Upper lobe of left lung (tissue), 6 donors: ENCODE data around the gene USP48. TPM values are rescaled to one million over a fixed set of nuclear protein-coding genes. Genes with fewer than 3 reads are reported as not detected.

Experiments
- ATAC-seq, 2 donors: fragments of 200-7000 bp; cut with Tn5 transposase; one replicate each; pipeline ENCODE4 v1.9.1; 2022; ENCODE audit warnings: mild to moderate bottlenecking in 2 of 2, moderate library complexity in 2 of 2; ENCODE audit not compliant: low FRiP score in 2 of 2
- DNase-seq, 2 donors: peaks; one replicate each; pipeline ENCODE4 v3.0.0-alpha.2; 2019 to 2020
- H3K27ac ChIP-seq, 4 donors: fragments of 200-600 bp; sonication (generic); one replicate each; pipeline ENCODE4 v1.5.1; 2016 to 2019
- H3K27me3 ChIP-seq, 4 donors: fragments of 200-600 bp; sonication (generic); one replicate each; pipeline ENCODE4 v1.5.1; 2017 to 2019
- H3K36me3 ChIP-seq, 4 donors: fragments of 200-600 bp; sonication (generic); one replicate each; pipeline ENCODE4 v1.5.1; 2016 to 2019
- H3K4me1 ChIP-seq, 4 donors: fragments of 200-600 bp; sonication (generic); one replicate each; pipeline ENCODE4 v1.5.1; 2018 to 2019
- H3K4me3 ChIP-seq, 4 donors: fragments of 200-600 bp; sonication (generic); one replicate each; pipeline ENCODE4 v1.5.1; 2017 to 2019; ENCODE audit warnings: mild to moderate bottlenecking in 2 of 4, moderate library complexity in 1 of 4
- H3K9me3 ChIP-seq, 4 donors: fragments of 200-600 bp; sonication (generic); one replicate each; pipeline ENCODE4 v1.5.1; 2018 to 2019
- EP300 ChIP-seq, 4 donors: sonication (generic); formaldehyde crosslinking; IDR thresholded peaks; one replicate each; pipeline ENCODE4 v1.5.1; 2017; ENCODE audit warnings: antibody characterized with exemption in 4 of 4, control low read depth in 2 of 4
- POLR2A ChIP-seq, 4 donors: fragments of 450-650 bp; IDR thresholded peaks; one replicate each; pipeline ENCODE4 v1.5.1; 2016 to 2017; ENCODE audit warnings: antibody characterized with exemption in 4 of 4, mild to moderate bottlenecking in 2 of 4
- POLR2AphosphoS5 ChIP-seq, 2 donors: sonication (generic); formaldehyde crosslinking; IDR thresholded peaks; one replicate each; pipeline ENCODE4 v1.5.1; 2017; ENCODE audit warnings: antibody characterized with exemption in 2 of 2
- WGBS, 2 donors: methylation state at CpG; one replicate each; pipeline ENCODE4 v1.1.5; 2017 to 2018; 5-methylcytosine and 5-hydroxymethylcytosine counted together
- total RNA-seq, 6 donors: library from RNA; depleted of rRNA in 4 of 6; stranded (reverse); fragments of >200 nt in 4 of 6; gene quantifications; one replicate each; pipeline versions ENCODE4 v1.1.0 to v1.2.1, GENCODE V29; 2016 to 2021
- TF ChIP-seq, protein P1 (sequence below), 6 experiments: fragments of 450-650 bp in 4 of 6; fragments of 200-600 bp in 2 of 6; sonication (generic) in 2 of 6; IDR thresholded peaks; one replicate each; pipeline ENCODE4 v1.5.1; 2016 to 2019; ENCODE audit warnings: antibody characterized with exemption in 6 of 6
- donor health status: DM: no; HTN: no; CAD: no; lungs with moderate emphysema.
- donor health status: DM: no; HTN: yes; CAD: no; lungs with severe emphysema.

Gene USP48
- total RNA-seq, 6 donors from 2014 or later, result 39.1 to 173 (median 53.4) TPM

DNA sequence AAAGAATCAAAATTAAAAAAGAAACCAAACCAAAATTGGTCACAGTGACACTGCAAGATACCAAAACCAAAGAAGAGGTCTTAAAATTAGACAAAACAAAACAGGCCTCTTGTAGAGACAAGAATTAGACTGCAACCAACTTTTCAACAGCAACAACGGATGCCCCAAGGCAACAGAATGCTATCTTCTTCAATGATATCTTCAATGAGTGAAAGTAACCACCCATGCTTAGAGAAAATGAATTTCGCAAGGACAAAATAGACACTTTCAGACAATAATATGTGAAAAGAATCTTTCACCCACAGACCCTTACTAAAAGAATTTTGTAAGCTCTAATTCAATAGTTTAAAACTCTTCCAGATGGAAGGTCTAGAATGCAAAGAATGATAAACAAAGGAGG is 41.7 kb downstream of the USP48 start:
- no peak for DNase-seq
- TF ChIP-seq POLR2AphosphoS5 (IDR thresholded peaks at IDR 0.05), result no peak
- TF ChIP-seq POLR2A (IDR thresholded peaks at IDR 0.05), result no peak
- TF ChIP-seq EP300 (IDR thresholded peaks at IDR 0.05), result no peak
- TF ChIP-seq, protein P1, sequence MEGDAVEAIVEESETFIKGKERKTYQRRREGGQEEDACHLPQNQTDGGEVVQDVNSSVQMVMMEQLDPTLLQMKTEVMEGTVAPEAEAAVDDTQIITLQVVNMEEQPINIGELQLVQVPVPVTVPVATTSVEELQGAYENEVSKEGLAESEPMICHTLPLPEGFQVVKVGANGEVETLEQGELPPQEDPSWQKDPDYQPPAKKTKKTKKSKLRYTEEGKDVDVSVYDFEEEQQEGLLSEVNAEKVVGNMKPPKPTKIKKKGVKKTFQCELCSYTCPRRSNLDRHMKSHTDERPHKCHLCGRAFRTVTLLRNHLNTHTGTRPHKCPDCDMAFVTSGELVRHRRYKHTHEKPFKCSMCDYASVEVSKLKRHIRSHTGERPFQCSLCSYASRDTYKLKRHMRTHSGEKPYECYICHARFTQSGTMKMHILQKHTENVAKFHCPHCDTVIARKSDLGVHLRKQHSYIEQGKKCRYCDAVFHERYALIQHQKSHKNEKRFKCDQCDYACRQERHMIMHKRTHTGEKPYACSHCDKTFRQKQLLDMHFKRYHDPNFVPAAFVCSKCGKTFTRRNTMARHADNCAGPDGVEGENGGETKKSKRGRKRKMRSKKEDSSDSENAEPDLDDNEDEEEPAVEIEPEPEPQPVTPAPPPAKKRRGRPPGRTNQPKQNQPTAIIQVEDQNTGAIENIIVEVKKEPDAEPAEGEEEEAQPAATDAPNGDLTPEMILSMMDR (IDR thresholded peaks at IDR 0.05), result no peak
- 97% methylated on average over 2 of the region's 2 CpGs for WGBS, 2 donors
- Histone ChIP-seq H3K27me3 (no peaks in the 10 kb centered on the region), H3K36me3 (peaks cover 0 to 62% (median 7%) of the 10 kb centered on the region in 4 donors), H3K4me3 (no peak overlapping the region), H3K9me3 (no peaks in the 10 kb centered on the region), H3K4me1 (no peaks in the 10 kb centered on the region), H3K27ac (no peak overlapping the region)
- ATAC-seq, result no peak

DNA sequence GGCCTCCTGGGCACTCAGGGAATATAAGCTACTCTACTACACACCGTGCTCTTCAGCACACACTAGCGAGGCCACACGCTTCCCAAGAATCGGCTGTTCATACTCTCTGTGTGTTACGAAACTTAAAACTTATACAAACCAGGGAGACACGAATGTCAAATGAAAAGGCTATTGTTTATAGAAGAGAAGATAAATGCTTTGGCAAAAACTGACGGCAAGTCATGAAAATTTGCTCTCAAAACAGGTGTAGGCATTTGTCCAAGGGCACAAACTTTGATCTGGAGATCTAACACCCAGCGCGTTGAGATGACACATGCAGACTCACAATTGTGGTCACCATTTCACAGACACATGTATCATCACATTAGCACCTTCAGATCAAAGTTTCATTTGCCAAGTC is 46.1 kb downstream of the USP48 start:
- DNase-seq, result no peak
- Histone ChIP-seq H3K4me3 (no peak overlapping the region), H3K9me3 (no peaks in the 10 kb centered on the region), H3K36me3 (peaks cover 12 to 82% (median 38%) of the 10 kb centered on the region in 4 donors), H3K4me1 (no peaks in the 10 kb centered on the region), H3K27me3 (no peaks in the 10 kb centered on the region), H3K27ac (no peak overlapping the region)
- no peak for ATAC-seq
- 84 to 90% methylated on average over 9 of the region's 9 CpGs for WGBS, 2 donors
- TF ChIP-seq EP300 (IDR thresholded peaks at IDR 0.05), result no peak
- no peak for TF ChIP-seq POLR2AphosphoS5 (IDR thresholded peaks at IDR 0.05)
- TF ChIP-seq POLR2A (IDR thresholded peaks at IDR 0.05), result no peak
- TF ChIP-seq, protein P1 (IDR thresholded peaks at IDR 0.05), result no peak

DNA sequence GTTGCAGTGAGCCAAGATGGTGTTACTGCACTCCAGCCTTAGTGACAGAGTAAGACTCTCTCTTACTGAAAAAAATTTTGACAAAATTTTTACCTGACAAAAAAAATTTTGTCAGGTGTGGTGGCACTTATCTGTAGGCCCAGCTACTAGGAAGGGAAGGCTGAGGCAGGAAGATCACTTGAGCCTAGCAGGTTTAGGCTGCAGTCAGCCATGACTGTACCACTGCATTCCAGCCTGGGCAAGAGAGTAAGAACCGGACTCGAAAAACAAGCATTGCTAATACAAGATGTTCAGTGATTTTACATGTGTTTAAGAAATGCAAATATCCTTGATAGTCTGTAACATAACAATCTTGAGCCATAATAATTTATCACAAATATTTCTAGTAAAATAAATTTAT is 46.9 kb downstream of the USP48 start:
- Histone ChIP-seq H3K9me3 (no peaks in the 10 kb centered on the region), H3K4me1 (no peaks in the 10 kb centered on the region), H3K4me3 (no peak overlapping the region), H3K27me3 (no peaks in the 10 kb centered on the region), H3K36me3 (peaks cover 12 to 84% (median 42%) of the 10 kb centered on the region in 4 donors), H3K27ac (no peak overlapping the region)
- WGBS, 2 donors, result 92 to 94% methylated on average over 2 of the region's 2 CpGs
- TF ChIP-seq, protein P1 (IDR thresholded peaks at IDR 0.05), result no peak
- TF ChIP-seq POLR2AphosphoS5 (IDR thresholded peaks at IDR 0.05), result no peak
- no peak for TF ChIP-seq POLR2A (IDR thresholded peaks at IDR 0.05)
- TF ChIP-seq EP300 (IDR thresholded peaks at IDR 0.05), result no peak
- no peak for DNase-seq
- ATAC-seq, result no peak

DNA sequence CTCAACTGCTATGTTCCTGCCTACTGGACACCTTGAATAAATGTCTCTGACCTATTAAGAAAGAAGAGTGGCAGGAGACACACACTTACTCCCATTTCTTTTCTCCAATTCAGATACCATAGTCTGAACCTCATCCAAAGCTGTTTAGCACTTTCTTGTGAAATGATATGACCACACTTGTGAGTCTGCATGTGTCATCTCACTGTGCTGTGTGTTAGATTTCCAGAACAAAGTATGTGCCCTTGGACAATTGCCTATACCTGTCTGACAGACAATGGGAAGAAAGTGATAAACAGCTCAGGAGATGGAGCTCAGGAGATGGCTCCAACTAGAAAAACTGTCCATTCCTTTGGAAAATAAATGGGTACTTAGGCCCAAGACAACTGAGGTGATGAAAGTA is 48.4 kb downstream of the USP48 start:
- ATAC-seq (no peak), DNase-seq (no peak)
- Histone ChIP-seq H3K4me1 (no peaks in the 10 kb centered on the region), H3K9me3 (no peaks in the 10 kb centered on the region), H3K27me3 (no peaks in the 10 kb centered on the region), H3K4me3 (no peak overlapping the region), H3K27ac (no peak overlapping the region), H3K36me3 (peaks cover 12 to 83% (median 39%) of the 10 kb centered on the region in 4 donors)
- TF ChIP-seq POLR2A (IDR thresholded peaks at IDR 0.05) (no peak), EP300 (IDR thresholded peaks at IDR 0.05) (no peak), POLR2AphosphoS5 (IDR thresholded peaks at IDR 0.05) (no peak)
- TF ChIP-seq, protein P1 (IDR thresholded peaks at IDR 0.05), result no peak

DNA sequence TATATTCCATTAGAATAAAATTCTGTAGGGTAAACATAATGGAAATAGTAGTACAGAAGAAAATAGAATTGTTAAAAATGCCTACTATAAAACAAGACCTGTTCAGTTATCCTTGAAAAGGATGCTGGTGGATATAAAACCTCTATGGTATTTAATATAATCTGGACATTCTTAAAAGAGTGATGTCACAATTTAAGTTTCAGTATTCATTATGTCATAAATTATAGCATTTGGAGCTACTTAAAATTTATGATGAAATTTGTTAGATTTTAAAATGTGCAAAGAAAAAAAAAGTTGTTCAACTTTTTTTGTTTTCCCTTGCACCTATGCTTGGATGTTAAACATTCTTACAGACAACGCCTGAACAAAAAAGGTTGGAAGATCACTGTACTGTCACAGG is 50.3 kb downstream of the USP48 start:
- DNase-seq, result no peak
- Histone ChIP-seq H3K4me3 (no peak overlapping the region), H3K9me3 (no peaks in the 10 kb centered on the region), H3K36me3 (peaks cover 12 to 92% (median 45%) of the 10 kb centered on the region in 4 donors), H3K27ac (no peak overlapping the region), H3K4me1 (no peaks in the 10 kb centered on the region), H3K27me3 (no peaks in the 10 kb centered on the region)
- ATAC-seq, result no peak
- TF ChIP-seq EP300 (IDR thresholded peaks at IDR 0.05) (no peak), POLR2AphosphoS5 (IDR thresholded peaks at IDR 0.05) (no peak), POLR2A (IDR thresholded peaks at IDR 0.05) (no peak)
- TF ChIP-seq, protein P1 (IDR thresholded peaks at IDR 0.05), result no peak
- 0% methylated on average over 1 of the region's 1 CpG for WGBS, 2 donors
